NCI-H2107 (cell line): ENCODE measurements around the gene PSMD1.

ENCODE experiments used
- DNase-seq: peaks from one replicate; lab custom pipeline; 2025; lab: John Stamatoyannopoulos, UW

The PSMD1 gene

DNA sequence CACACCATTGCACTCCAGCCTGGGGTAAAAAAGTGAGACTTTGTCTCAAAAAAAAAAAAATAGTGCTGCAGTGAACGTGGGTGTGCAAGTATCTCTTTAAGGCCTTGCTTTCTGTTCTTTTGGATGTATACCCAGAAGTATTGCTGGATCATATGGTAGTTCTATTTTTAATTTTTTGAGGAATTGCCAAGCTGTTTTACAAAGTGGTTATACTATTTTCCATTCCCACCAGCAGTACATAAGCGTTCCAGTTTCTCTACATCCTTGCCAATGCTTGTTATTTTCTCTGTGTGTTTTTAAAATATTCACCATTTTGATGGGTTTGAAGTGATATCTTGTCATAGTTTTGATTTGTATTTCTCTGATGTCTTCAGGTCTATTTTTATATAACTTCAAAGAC lies 154.8 kb downstream of the PSMD1 start:
- no peak for DNase-seq

GRCh38 chr2:231212329-231212845 lies 155.7 kb downstream of the PSMD1 start:
- DNase-seq = no peak

DNA sequence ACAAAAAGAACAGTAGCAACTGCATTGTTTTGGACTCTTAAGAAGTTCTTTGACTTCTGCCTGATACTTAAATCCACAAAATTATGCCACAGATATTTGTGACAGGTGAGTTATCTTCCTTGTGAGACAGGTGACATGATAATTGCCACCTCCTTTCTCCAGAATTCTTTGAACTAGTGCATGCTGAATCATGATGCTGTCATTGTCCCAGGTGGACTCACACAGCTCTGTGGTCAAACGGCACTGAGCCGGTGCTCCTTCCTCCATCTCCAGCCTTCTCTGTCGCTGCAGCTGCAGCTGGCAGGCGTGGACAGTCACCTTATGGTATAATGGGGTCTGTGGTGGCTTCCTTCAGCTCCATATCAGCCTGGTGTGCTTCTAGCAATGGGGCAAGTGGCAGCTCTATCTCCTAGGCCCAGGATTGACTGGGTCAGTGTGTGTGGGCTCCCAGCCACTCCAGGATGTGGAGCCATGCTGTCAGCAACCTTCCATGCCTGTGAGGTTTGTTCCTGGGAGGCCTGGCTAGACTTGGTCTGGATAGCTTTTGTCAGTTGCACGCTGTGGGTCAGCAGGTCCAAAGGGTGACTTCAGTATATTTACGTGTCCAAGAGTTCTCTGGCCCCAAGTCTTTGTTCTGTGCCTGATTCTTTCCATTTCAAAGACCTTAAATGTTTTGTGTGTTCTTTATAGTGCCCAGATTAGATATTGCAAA lies 157.4 kb downstream of the PSMD1 start:
- DNase-seq = no peak

DNA sequence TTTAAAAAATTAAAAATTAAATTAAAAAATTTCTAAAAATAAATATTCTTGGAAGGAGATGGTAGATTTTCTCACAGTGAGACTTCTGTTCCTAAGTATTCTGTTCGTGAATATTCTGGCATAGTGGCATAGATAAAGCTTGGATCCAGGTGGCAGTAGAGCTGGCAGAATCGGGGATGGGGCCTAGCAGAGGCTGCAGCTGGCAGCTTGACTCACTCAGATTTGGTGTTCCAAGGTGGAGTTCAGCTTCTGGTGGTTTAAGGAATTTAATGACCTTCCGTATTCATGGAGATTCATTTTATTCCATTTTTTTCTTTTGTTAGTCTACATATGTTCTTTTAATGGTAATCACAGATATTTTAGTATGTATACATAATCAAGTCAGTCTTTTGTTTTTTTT lies 161.7 kb downstream of the PSMD1 start:
- no peak for DNase-seq

- no peak for DNase-seq
These were observed 162.6 kb downstream of the PSMD1 start for GRCh38 chr2:231219289-231219688.

DNA sequence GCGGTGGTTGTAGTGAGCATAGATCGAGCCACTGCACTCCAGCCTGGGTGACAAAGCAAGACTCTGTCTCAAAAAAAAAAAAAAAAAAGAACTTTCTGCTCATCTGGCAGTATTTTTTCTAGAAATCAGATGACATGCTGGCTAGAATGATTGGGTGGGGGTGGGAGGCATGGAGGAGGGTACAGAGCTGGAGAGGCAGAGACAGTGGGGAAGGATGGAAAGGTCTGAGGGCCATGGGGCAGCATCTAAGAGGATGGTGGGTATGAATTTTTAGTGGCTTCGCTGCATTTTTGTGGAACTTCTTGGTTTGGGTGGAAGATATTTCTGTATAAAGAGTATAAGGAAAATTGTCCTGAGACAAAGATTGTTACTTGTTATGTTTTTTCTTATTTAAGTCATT lies 165.1 kb downstream of the PSMD1 start:
- DNase-seq = no peak
